ENCODE data around the gene VASN. TPM values are rescaled to one million over a fixed set of nuclear protein-coding genes. Genes with fewer than 3 reads are reported as not detected.
A peak's percentile ranks its signal among the peaks of the same experiment; 100 is the strongest.

The VASN gene
- total RNA-seq, 2 donors from 2014 or later = 2.2 to 4.8 TPM

- ATAC-seq (no peak), DNase-seq (no peak)
- intact Hi-C loops (cut with DNase I, micrococcal nuclease) = no loop called here
These were observed 22.3 kb upstream of the VASN start for GRCh38 chr16:4349332-4349731.

DNA sequence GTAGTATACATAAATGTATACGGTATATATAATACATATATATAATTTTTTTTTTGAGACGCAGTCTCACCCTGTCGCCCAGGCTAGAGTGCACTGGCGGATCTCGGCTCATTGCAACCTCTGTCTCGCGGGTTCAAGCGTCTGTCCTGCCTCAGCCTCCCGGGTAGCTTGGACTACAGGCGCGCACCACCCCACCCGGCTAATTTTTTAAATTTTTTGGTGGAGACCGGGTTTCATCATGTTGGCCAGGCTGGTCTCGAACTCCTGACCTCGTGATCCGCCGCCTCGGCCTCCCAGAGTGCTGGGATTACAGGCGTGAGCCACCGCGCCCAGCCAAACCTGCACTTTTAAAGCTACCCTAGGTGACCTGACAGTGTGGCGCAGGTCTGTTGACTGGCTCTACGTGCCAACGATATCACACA is 21.3 kb upstream of the VASN start:
- intact Hi-C loops (cut with DNase I, micrococcal nuclease) = no loop called here
- ATAC-seq (no peak), DNase-seq (no peak)

DNA sequence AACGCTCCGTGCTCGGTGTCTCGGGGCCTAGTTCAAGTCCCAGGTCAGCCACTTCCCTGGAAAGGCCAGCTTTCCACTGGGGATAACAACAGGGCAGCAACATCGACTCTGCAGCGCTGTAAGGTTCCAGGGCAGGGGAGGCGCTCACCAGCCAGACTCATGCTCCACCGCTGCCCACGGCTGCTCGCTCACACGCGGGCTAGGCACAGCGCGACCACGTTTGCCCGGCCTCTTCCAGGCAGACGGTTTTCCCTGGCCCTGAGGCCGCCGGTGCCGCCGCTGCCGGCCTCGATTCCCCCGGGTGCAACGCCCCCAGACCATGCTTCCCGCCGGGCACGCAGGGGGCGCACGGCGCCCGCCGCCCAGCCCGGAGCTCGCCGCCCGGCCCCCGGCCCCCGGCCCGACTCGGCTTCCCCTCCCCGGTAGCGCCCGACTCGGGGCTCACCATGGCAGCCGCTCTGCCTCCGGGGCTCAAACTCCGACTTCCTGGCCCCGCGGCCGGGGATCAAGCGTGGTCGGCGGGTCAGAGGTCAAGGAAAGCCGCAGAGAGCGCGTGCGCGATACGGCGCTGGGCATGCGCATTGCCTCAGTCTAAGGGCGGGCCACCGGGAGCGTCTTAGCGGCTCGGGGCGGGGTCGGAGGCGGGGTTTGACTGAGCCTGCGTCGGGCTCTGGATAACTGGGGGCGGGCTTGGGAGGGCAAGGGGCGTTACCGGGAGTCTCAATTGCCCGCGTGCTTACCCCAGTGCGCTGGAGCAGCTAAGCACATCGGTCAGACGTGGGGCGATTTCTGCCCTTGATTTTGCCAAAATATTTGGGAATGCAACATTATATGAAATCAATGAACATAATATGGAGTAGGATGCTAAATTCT is 20.6 kb upstream of the VASN start, which contains the start of gene PAM16:
Gene PAM16, minus strand, starts transcription at position 535 of the 873 bp plus-strand sequence. Its CDS starts 87 bp downstream, at position 448.
- ATAC-seq (peak; percentile 92), DNase-seq (peak; percentile 96 to 99)
- intact Hi-C loops (cut with DNase I, micrococcal nuclease) = no loop called here

- intact Hi-C loops (cut with DNase I, micrococcal nuclease) = no loop called here
- no peak for ATAC-seq
- no peak for DNase-seq
These were observed 19.8 kb upstream of the VASN start for GRCh38 chr16:4351880-4352279.

DNA sequence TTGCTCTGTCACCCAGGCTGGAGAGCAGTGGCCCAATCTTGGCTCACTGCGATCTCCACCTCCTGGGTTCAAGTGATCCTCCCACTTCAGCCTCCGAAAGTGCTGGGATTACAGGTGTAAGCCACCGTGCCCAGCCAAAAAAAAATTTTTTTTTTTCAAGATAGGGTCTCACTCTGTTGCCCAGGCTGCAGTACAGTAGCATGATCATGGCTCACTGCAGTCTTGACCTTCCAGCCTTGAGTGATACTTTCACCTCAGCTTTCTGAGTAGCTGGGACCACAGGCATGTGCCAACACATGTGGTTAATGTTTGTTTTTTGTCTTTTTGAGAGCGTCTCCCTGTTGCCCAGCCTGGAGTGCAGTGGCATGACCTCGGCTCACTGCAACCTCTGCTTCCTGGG is 18.8 kb upstream of the VASN start:
- ATAC-seq (no peak), DNase-seq (no peak)
- intact Hi-C loops (cut with DNase I, micrococcal nuclease) = no loop called here

DNA sequence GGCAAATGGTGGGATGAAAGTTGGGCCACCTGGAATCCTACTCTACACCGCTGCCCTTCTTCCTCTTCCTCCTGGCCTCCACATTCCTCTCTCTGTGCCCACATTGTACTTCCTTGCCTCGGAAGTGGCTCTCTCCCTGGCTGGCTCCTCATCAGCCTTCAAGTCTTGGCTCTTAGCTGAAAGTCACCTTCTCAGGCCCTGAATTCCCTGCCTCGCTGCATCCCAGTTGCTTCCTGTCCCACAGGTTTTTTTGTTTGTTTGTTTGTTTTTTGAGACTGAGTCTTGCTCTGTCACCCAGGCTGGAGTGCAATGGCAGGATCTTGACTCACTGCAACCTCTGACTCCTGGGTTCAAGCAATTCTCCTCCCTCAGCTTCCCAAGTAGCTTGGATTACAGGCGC is 18.0 kb upstream of the VASN start:
- DNase-seq (no peak), ATAC-seq (no peak)
- intact Hi-C loops (cut with DNase I, micrococcal nuclease) = no loop called here

DNA sequence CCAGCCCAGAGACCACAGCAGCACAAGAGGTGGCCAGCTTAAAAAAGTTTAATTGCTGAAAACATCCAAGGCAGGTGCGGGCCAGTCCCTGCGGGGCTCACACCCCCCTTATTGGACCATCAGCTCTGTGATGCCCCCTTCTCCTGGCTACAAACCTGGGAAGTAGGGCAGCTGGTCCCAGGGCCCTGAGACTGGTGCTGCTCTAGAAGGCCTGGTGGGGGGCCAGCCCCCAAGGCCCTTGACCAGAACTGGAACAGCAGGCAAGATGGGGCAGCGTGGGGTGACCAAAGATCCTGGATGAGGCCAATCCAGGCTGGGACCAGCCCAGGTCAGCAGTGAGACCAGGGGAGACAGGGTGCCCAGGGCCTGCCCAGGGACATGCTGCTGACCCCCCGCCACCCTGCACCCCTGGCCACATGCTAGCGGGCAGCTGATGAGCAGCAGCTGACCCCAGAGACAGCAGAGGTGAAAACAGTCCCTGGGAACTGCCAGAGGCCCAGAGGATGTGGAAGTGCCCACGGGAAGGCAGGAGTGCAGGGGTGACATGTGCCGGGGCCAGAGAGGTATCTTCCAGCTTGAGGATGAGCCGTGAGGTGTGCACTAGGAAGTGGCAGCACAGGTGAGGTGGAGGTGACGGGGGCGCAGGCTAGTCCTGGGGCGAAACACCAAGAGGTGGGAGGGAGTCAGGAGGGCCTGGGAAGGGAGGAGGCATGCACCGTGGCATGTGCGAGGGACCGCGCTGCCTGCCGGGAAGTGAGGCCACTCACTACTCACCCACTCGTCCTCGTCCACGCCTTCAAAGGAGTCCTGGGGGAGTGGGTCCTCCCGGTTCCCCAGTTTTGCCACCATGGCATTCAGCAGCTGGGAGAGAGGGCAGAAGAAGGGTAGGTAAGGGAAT is 16.9 kb upstream of the VASN start:
- no peak for ATAC-seq
- no peak for DNase-seq
- intact Hi-C loops (cut with DNase I, micrococcal nuclease) = loop anchor here (5.0 kb wide), 1 partner anchor 48 kb away; no protein-coding TSS in a partner anchor

GRCh38 chr16:4356820-4357219 is 14.8 kb upstream of the VASN start:
- no peak for DNase-seq
- ATAC-seq = no peak
- intact Hi-C loops (cut with DNase I, micrococcal nuclease) = loop anchor here (5.0 kb wide), 1 partner anchor 45 kb away; no protein-coding TSS in a partner anchor

DNA sequence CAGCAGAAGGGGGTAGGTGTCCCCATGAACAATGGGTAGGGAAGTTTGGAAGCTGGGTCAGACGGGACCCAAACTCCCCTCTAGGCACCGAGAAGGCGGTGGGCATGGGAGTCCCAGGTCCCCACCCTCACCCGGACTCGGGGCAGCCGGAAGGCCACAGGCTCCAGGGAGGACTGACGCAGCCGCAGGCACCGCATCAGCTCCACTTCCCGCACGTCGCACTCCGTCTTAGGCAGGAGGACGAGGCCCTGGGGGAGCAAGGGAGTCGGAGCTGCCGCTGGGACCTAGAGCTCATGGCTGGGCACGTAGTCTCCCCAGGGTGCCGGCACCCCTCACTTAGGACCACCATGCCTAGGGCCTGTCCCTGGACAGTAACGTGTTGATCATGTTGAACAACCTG is 13.4 kb upstream of the VASN start:
- DNase-seq (no peak), ATAC-seq (no peak)
- intact Hi-C loops (cut with DNase I, micrococcal nuclease) = loop anchor here (5.0 kb wide), 1 partner anchor 44 kb away; no protein-coding TSS in a partner anchor

- DNase-seq = peak in 1 of 2 donors; percentile 64
- intact Hi-C loops (cut with DNase I, micrococcal nuclease) = loop anchor here (5.0 kb wide), 1 partner anchor 43 kb away; no protein-coding TSS in a partner anchor
- ATAC-seq = peak; percentile 64
These were observed 12.7 kb upstream of the VASN start for GRCh38 chr16:4358831-4359561.

DNA sequence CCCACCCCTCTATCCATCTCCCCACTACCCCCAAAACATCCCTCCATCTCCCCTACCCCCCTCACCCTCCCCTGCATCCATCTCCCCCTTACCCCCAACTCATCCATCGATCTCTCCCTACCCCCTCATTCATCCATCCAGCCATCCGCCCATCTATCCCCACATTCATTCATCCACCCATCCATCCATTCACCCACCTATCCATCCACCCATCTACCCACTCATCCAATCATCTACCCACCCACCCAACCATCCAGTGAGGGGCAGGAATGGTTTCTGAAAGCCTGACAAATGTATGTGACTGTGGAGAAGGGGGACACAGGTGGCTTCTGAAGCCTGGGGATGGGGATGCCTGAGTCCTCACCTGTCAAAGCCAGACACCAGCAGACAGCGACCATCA is 11.7 kb upstream of the VASN start:
- ATAC-seq (no peak), DNase-seq (no peak)
- intact Hi-C loops (cut with DNase I, micrococcal nuclease) = loop anchor here (5.0 kb wide), 1 partner anchor 42 kb away; no protein-coding TSS in a partner anchor

DNA sequence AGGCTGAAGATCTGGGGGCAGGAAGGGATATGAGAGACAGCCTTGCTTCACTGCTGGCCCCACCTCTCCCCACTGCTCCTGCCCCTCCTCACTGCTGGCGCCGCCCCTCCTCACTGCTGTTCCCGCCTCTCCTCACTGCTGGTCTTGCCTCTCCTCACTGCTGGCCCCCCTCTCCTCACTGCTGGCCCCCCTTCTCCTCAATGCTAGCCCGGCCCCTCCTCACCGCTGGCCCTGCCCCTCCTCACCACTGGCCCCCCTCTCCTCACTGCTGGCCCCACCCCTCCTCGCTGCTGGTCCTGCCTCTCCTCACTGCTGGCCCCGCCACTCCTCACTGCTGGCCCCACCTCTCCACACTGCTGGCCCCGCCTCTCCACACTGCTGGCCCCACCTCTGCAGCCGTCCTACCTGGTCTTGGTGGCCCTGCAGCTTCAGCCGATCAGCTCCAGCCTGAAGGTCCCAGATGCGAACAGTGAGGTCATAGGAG is 11.1 kb upstream of the VASN start:
- ATAC-seq = peak; percentile 52
- DNase-seq = no peak
- intact Hi-C loops (cut with DNase I, micrococcal nuclease) = no loop called here

DNA sequence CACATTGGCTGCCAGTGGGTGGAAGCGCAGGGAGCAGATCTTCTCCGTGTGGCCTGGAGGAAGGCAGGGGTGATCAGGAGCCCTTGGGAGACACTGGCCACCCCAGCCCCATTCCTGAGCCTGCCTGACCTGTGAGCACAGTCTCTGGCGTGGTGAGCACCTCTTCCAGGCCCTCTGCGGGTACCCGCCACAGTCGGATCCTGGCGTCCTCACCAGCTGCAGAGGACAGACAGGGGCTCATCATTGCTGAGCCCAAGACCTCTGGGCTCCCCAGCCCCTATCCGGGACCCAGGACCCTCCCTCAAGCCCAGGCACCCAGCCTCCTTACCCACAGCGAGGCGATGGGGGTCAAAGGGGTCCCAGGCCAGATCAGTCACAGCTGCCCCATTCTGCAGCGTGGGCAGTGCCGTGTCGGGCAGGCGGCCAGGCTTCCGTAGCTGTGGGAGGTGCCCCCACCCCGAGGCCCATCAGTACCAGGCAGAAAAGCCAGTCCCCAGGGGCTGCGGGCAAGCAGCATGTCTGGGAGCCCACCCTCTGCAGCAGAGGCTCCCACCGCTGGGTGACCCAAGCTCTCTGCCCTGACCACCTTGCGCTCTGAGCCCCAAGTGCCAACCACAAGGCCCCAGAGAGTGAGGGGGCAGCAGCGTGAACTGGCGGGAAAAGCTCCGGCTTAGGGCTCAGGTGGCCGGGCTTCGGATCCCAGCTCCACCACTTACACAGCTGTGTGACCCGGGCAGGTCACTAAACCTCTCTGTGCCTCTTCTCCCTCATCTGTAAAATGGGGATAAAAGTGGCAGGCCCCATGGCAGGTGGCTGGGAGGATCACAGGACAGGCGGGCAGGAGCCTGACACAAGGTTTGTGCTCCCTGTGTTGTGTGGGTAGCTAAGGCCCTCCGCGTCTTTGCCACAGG is 10.4 kb upstream of the VASN start:
- intact Hi-C loops (cut with DNase I, micrococcal nuclease) = no loop called here
- DNase-seq (no peak), ATAC-seq (no peak)

DNA sequence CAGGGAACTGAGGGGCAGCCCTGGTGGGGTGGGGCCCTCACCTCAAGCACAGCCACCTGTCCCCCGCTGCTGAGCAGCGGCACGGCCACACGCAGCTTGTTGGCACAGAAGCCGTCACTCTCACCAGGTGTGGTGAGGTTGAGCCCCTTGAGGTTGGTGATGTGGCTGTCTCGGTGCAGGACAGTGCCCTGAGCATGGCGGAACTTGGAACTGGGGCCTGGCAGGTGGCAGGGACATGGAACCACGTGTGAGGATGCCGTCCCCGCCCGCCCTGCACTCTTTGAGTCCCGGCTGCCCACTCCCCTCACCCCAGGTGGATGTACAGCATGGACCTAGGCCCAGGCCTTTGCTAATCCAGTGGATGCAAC is 9.7 kb upstream of the VASN start:
- intact Hi-C loops (cut with DNase I, micrococcal nuclease) = no loop called here
- DNase-seq (no peak), ATAC-seq (no peak)

DNA sequence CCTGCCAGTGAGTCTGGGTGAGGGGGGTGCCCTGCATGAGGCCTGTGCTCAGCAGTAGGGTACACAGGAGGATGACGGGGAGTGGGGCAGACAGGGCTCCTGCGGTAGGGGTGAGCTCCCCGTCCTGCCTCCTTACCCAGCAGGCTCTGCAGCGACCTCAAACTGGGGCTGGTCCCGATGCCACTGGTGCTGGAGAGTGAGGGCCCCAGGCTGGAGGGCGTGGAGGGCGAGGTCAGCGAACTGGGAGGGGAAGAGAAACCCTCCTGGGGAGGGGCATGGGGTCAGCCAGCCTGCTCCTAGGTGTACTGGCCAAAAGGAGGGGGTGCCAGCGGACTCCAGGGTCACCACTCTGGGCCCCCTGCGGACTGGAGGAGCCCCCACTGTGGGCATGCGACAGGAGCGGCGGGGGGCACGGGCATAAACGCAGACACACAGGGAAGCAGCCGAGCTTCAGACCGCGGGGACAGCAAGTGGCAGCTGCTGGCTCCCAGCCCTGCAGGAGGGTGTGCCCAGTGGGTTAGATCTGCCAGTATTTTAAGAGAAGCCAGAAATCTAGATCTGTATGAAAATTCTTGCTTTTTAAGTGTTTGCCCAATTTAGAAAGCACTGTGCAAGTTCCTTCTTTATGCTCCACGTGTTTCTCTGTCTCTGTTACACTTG is 9.0 kb upstream of the VASN start:
- no peak for ATAC-seq
- no peak for DNase-seq
- intact Hi-C loops (cut with DNase I, micrococcal nuclease) = no loop called here

DNA sequence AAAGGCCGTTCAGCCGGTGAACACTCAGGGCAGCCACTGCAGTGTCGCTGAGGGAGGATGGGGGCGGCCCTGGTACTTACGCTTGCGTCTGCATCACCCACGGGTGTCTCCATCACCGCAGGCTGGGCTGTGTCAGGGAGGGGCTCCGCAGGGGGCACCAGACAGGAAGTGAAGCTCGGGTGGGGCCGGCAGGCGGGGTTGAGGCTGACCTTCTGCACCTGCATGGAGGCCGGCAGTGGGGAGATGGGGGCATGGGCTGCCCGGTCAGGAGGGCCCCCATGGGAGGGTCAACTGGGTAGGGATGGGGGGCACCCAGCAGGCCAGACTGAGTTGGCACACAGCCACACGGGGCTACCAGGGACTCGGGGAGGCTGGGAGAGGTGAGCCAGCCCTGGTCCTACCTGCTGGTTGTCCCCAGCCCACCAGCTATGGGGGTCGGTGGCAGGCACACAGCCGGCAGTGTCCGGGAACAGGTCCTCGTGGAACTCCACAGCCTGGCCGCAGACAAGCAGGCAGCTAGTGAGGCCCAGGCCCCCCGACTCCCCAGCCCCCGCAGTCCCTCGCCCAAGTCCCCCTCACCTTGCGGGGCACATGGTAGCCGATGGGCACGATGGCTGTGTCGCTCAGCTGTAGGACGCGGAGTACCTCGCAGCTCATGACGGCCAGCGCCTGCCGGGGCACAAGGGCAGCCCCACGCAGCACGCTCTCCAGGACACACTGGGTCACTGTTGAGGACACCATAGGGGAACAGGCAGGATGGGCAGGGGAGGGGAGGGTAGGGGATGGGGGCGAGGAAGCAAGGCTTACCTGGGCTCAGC is 7.2 kb upstream of the VASN start:
- intact Hi-C loops (cut with DNase I, micrococcal nuclease) = no loop called here
- ATAC-seq = no peak
- DNase-seq = no peak

Data from left colon (tissue), 2 donors.